ES-I3 (cell line): ENCODE results near the gene ADAM20.
"Not testable (repeated sequence)": the region's sequence is repeated elsewhere in the genome, so short reads cannot be mapped to it uniquely, and the experiment has no call there.

Experiments used
- H3K36me3 ChIP-seq: 2 replicates; pipeline ENCODE4 v1.6.1; 2013; ENCODE audit warnings: mild to moderate bottlenecking, low read length, control low read depth, moderate library complexity; ENCODE audit not compliant: insufficient read depth
- H3K4me1 ChIP-seq: 2 replicates; pipeline ENCODE4 v1.6.1; 2013; ENCODE audit warnings: mild to moderate bottlenecking, control low read depth, low read length; ENCODE audit not compliant: insufficient read depth
- H3K9ac ChIP-seq: 2 replicates; pipeline ENCODE4 v1.6.1; 2013; ENCODE audit warnings: low read depth, mild to moderate bottlenecking, low read length, moderate library complexity
- H3K9me3 ChIP-seq: 2 replicates; pipeline ENCODE4 v1.6.1; 2013; ENCODE audit warnings: mild to moderate bottlenecking, low read length, moderate library complexity; ENCODE audit not compliant: control insufficient read depth, insufficient read depth

ADAM20 gene

DNA sequence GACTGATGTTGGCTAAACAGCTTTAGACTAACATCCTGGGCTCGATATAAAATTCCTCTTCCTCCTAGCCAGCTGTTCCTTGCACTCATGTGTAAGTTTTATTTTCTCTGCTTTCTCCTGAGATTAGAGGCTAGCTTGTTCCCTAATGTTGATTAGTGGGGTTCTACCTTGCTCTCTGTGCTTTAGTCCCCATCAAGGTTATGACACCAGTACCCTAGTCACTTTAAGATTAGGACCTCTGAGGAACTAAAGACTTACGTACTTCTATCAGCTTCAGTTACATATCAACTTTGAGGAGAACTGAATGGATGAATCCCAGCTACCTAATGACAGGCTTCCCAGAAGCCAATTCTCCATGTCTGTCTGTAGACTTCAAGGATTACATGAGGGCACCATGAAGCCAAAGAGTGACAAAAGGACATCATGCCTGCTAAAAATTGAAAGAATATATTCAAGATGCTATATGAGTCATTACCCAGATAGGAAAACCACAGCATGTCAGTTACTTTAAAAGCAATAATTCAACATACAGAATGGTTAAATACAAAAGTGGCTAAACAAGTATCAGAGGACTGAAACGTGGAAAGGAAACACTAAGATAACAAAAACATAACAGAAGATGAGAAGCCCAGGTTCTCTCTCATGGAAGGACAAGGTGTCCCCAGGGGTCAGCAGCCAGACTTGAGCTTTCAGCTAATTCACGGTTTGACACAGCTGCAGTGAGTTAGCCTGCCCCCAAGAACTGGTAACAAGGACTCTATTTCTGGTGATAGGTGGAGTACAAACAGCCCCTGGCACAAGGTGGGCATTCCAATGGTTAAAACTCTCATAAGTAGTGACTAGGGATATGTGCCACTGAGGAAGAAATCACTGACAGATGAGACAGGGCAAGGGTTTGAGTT, 20.4 kb downstream of the ADAM20 start:
- Histone ChIP-seq H3K36me3 (no peaks in the 10 kb centered on the region), H3K9me3 (no peaks in the 10 kb centered on the region), H3K9ac (no peak overlapping the region), H3K4me1 (no peaks in the 10 kb centered on the region; the same call in 1 of the 2 replicates)

- Histone ChIP-seq H3K4me1 (no peaks in the 10 kb centered on the region), H3K9me3 (no peaks in the 10 kb centered on the region), H3K36me3 (no peaks in the 10 kb centered on the region), H3K9ac (no peak overlapping the region)
Measured at GRCh38 chr14:70498191-70498590, 36.6 kb downstream of the ADAM20 start.

DNA sequence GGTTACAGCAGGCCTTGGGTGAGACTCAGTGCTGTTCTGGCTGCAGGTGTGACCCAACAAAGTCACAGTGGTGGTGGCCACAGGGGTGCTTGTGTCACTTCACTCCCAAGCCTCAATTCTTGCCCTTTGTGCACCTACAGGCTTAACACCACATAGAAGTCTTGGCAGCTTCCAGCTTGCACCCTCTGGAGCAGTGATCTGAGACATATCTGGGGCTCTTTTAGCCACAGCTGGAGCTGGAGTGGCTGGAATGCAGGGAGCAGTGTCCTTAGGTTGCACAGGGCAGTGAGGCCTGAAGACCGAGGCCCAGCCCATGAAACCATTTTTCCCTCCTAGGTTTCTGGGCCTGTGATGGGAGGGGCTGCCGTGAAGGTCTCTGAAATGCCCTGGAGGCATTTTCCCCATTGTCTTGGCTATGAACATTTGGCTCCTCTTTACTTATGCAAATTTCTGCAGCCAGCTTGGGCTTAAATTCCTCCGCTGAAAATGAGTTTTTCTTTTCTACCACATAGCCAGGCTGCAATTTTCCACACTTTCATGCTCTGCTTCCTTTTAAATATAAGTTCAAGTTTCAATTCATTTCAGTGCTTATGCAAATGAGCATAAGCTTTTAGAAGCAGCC, 45.1 kb downstream of the ADAM20 start:
- H3K9me3 ChIP-seq = peaks cover 16% of the 10 kb centered on the region
- H3K36me3 ChIP-seq = no peaks in the 10 kb centered on the region
- H3K9ac ChIP-seq = no peak overlapping the region
- H3K4me1 ChIP-seq = no peaks in the 10 kb centered on the region

DNA sequence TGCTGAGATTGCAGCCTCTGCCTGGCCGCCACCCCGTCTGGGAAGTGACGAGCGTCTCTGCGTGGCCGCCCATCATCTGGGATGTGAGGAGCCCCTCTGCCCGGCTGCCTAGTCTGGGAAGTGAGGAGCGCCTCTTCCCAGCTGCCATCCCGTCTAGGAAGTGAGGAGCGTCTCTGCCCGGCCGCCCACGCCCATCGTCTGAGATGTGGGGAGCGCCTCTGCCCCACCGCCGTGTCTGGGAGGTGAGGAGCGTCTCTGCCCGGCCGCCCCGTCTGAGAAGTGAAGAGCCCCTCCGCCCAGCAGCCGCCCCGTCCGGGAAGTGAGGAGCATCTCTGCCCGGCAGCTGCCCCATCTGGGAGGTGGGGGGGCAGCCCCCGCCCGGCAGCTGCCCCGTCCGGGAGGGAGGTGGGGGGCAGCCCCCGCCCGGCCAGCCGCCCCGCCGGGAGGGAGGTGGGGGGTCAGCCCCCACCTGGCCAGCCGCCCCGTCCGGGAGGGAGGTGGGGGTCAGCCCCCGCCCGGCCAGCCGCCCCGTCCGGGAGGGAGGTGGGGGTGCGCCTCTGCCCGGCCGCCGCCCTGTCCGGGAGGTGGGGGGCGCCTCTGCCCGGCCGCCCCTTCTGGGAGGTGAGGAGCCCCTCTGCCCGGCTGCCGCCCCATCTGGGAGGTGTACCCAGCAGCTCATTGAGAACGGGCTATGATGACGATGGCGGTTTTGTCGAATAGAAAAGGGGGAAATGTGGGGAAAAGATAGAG, 57.3 kb downstream of the ADAM20 start:
- H3K9ac ChIP-seq, H3K36me3 ChIP-seq, H3K9me3 ChIP-seq, H3K4me1 ChIP-seq: not testable (repeated sequence)

GRCh38 chr14:70475459-70475858, 59.3 kb downstream of the ADAM20 start:
- not testable (repeated sequence) for H3K9me3 ChIP-seq, H3K4me1 ChIP-seq, H3K36me3 ChIP-seq, H3K9ac ChIP-seq

GRCh38 chr14:70473825-70474224, 61.0 kb downstream of the ADAM20 start:
- no peaks in the 10 kb centered on the region for H3K9me3 ChIP-seq
- no peak overlapping the region for H3K9ac ChIP-seq
- no peaks in the 10 kb centered on the region for H3K36me3 ChIP-seq
- H3K4me1 ChIP-seq = peaks cover 9% of the 10 kb centered on the region; the same call in 1 of the 2 replicates
